ENCODE results near the gene GPR35.

GPR35 gene

DNA sequence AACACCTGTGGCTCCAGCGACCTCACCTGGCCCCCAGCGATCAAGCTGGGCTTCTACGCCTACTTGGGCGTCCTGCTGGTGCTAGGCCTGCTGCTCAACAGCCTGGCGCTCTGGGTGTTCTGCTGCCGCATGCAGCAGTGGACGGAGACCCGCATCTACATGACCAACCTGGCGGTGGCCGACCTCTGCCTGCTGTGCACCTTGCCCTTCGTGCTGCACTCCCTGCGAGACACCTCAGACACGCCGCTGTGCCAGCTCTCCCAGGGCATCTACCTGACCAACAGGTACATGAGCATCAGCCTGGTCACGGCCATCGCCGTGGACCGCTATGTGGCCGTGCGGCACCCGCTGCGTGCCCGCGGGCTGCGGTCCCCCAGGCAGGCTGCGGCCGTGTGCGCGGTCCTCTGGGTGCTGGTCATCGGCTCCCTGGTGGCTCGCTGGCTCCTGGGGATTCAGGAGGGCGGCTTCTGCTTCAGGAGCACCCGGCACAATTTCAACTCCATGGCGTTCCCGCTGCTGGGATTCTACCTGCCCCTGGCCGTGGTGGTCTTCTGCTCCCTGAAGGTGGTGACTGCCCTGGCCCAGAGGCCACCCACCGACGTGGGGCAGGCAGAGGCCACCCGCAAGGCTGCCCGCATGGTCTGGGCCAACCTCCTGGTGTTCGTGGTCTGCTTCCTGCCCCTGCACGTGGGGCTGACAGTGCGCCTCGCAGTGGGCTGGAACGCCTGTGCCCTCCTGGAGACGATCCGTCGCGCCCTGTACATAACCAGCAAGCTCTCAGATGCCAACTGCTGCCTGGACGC, 4.9 kb downstream of the GPR35 start:
- no peak overlapping the region for H3K27ac Mint-ChIP-seq
- no peak for DNase-seq

DNA sequence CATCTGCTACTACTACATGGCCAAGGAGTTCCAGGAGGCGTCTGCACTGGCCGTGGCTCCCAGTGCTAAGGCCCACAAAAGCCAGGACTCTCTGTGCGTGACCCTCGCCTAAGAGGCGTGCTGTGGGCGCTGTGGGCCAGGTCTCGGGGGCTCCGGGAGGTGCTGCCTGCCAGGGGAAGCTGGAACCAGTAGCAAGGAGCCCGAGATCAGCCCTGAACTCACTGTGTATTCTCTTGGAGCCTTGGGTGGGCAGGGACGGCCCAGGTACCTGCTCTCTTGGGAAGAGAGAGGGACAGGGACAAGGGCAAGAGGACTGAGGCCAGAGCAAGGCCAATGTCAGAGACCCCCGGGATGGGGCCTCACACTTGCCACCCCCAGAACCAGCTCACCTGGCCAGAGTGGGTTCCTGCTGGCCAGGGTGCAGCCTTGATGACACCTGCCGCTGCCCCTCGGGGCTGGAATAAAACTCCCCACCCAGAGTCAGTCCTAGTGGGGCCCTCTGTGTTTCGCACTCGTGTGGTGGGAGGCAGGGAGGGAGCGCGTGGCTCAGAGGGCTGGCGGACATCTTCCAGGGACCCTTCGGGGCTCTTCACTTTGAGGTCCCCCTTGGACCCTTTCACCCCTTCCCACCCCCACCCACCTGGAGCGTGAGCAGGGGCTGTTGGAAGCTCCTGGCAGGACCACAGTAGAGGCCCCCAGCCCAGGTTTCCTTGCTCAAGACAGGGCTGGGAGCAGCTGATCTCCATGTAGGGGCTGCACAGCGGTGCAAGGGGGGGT, 5.7 kb downstream of the GPR35 start:
- no peak for DNase-seq
- TF ChIP-seq, protein P1, sequence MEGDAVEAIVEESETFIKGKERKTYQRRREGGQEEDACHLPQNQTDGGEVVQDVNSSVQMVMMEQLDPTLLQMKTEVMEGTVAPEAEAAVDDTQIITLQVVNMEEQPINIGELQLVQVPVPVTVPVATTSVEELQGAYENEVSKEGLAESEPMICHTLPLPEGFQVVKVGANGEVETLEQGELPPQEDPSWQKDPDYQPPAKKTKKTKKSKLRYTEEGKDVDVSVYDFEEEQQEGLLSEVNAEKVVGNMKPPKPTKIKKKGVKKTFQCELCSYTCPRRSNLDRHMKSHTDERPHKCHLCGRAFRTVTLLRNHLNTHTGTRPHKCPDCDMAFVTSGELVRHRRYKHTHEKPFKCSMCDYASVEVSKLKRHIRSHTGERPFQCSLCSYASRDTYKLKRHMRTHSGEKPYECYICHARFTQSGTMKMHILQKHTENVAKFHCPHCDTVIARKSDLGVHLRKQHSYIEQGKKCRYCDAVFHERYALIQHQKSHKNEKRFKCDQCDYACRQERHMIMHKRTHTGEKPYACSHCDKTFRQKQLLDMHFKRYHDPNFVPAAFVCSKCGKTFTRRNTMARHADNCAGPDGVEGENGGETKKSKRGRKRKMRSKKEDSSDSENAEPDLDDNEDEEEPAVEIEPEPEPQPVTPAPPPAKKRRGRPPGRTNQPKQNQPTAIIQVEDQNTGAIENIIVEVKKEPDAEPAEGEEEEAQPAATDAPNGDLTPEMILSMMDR (IDR thresholded peaks at IDR 0.05) = no peak
- Mint-ChIP-seq H3K4me1 (peaks cover 16% of the 10 kb centered on the region), H3K36me3 (ENCODE audit: low read depth) (no peaks in the 10 kb centered on the region), H3K27ac (no peak overlapping the region), H3K9me3 (peaks cover 42% of the 10 kb centered on the region), H3K27me3 (ENCODE audit: low read depth, poor library complexity) (no peaks in the 10 kb centered on the region), H3K4me3 (no peak overlapping the region)

More for the DNA sequence above, 4.9 kb downstream of the GPR35 start:
- no peaks in the 10 kb centered on the region for H3K36me3 Mint-ChIP-seq (ENCODE audit: low read depth)
- H3K4me3 Mint-ChIP-seq = no peak overlapping the region
- TF ChIP-seq, protein P1 (IDR thresholded peaks at IDR 0.05) = no peak
- peaks cover 37% of the 10 kb centered on the region for H3K9me3 Mint-ChIP-seq
- peaks cover 3% of the 10 kb centered on the region for H3K27me3 Mint-ChIP-seq (ENCODE audit: low read depth, poor library complexity)
- peaks cover 20% of the 10 kb centered on the region for H3K4me1 Mint-ChIP-seq

DNA sequence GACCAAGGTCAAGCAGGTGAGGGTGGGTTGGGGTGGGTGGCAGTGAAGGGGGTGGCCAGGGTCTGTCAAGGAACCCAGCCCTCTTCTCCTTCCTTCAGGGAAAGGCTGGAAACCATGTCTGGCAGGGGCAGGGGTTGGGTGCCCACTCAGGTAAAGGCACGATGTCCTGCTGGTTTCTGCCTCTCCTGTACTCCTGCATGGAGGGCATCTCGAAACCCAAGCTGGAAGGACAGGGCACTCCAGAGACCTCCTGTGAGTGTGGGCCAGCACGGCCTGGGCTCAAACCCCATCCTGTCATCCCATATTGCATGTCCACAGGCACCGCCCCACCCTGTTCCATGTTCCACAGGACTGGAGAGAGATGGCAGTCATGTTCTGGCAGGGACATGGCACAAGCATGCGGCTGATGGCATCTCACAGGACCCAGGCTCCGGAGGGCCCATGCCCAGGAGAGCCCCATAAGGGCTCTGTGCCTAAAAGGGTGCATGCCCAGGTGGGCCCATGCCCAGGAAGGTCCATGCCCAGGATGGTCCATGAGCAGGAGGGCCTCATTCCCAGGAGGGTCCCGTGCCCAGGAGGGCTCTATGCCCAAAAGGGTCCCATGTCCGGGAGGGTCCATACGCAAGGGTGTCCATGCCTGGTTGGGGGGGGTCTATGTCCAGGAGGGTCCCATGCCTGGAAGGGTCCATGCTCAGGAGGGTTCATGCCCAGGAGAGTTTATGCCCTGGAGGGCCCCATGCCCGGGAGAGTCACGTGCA, 6.4 kb downstream of the GPR35 start:
- TF ChIP-seq, protein P1 (IDR thresholded peaks at IDR 0.05) = no peak
- Mint-ChIP-seq H3K27me3 (ENCODE audit: low read depth, poor library complexity) (peaks cover 4% of the 10 kb centered on the region), H3K4me3 (no peak overlapping the region), H3K27ac (no peak overlapping the region), H3K9me3 (peaks cover 42% of the 10 kb centered on the region), H3K36me3 (ENCODE audit: low read depth) (no peaks in the 10 kb centered on the region), H3K4me1 (peaks cover 11% of the 10 kb centered on the region)
- no peak for DNase-seq

DNA sequence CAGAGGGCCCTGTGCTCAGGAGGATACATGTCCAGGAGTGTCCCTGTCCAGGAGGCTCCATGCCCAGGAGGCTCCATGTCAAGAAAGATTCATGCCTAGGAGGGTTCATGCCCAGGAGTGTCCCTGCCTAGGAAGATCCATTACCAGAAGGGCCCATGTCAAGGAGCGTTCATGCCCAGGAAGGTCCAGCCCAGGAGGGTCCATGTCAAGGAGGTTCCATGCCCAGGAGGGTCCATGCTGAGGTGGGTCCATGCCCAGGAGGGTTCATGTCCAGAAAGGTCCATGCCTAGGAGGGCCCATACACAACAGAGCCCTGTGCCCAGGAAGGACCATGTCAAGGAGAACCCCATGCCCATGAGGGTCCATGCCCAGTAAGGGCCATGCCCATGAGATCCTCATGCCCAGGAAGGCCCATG, 7.0 kb downstream of the GPR35 start:
- peaks cover 10% of the 10 kb centered on the region for H3K27me3 Mint-ChIP-seq (ENCODE audit: low read depth, poor library complexity)
- H3K27ac Mint-ChIP-seq = no peak overlapping the region
- peaks cover 6% of the 10 kb centered on the region for H3K4me1 Mint-ChIP-seq
- no peak for DNase-seq
- H3K4me3 Mint-ChIP-seq = no peak overlapping the region
- TF ChIP-seq, protein P1 (IDR thresholded peaks at IDR 0.05) = no peak
- no peaks in the 10 kb centered on the region for H3K36me3 Mint-ChIP-seq (ENCODE audit: low read depth)
- peaks cover 42% of the 10 kb centered on the region for H3K9me3 Mint-ChIP-seq

DNA sequence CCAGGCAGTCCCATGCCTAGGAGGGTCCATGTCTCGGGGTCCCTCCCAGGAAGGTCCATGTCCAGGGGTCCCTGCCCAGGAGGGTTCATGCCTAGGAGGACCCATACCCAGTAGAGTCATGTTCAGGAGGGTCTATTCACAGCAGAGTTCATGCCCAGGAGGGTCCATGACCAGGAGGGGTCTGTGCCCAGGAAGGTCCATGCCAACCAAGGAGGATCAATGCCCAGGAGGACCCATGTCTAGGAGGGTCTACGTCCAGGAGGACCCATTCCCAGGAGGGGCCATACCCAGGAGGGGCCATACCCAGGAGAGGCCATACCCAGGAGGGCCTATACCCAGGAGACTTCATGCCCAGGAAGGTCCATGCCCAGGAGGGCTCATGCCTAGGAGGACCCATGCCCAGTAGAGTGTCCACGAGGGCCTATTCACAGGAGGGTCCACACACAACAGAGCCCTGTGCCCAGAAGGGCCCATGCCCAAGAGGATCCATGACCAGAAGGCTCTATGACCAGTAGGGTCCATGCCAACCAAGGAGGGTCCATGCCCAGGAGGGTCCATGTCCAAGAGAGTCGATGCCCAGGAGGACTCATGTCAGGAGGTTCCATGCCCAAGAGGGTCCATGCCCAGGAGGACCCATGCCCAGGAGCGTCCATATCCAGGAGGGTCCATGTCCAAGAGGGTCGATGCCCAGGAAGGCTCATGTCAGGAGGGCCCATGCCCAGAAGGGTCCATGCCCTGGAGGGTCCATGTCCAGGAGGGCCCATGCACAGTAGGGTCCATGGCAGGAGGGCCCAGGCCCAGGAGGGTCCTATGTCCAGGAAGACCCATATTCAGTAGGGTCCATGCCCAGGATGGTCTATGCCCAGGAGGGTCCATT, 10.1 kb downstream of the GPR35 start:
- H3K27ac Mint-ChIP-seq = no peak overlapping the region
- no peak overlapping the region for H3K4me3 Mint-ChIP-seq
- no peak for DNase-seq
- no peaks in the 10 kb centered on the region for H3K4me1 Mint-ChIP-seq
- H3K9me3 Mint-ChIP-seq = peaks cover 50% of the 10 kb centered on the region
- no peaks in the 10 kb centered on the region for H3K36me3 Mint-ChIP-seq (ENCODE audit: low read depth)
- H3K27me3 Mint-ChIP-seq (ENCODE audit: low read depth, poor library complexity) = peaks cover 41% of the 10 kb centered on the region
- TF ChIP-seq, protein P1 (IDR thresholded peaks at IDR 0.05) = no peak

Data from nephron progenitor cell (in vitro differentiated cells).